OCI-LY1 (cell line): ENCODE results near the gene MBOAT2.

Experiments
- H2AFZ ChIP-seq: fragments of 200-600 bp; sonication (generic), shearing (Covaris generic); 2 replicates; pipeline ENCODE4 v1.6.0; 2014; ENCODE audit warnings: antibody characterized with exemption, mild to moderate bottlenecking, low read length
- H3F3A ChIP-seq: fragments of 200-600 bp; sonication (generic), shearing (Covaris generic); 2 replicates; pipeline ENCODE4 v1.6.0; 2014; ENCODE audit warnings: mild to moderate bottlenecking, antibody characterized with exemption, low read length, moderate library complexity; ENCODE audit not compliant: insufficient read depth
- H3K27ac ChIP-seq: fragments of 200-600 bp; sonication (generic); 2 replicates; pipeline ENCODE4 v1.5.1; 2014; ENCODE audit warnings: low read length, mixed run types, mild to moderate bottlenecking, low read depth; ENCODE audit not compliant: poor library complexity, severe bottlenecking
- H3K27me3 ChIP-seq: fragments of 200-600 bp; sonication (generic); 2 replicates; pipeline ENCODE4 v1.6.0; 2014; ENCODE audit warnings: antibody characterized with exemption, mild to moderate bottlenecking, low read length, moderate library complexity; ENCODE audit not compliant: insufficient read depth
- H3K36me3 ChIP-seq: fragments of 200-600 bp; sonication (generic); 2 replicates; pipeline ENCODE4 v1.6.1; 2014; ENCODE audit warnings: mild to moderate bottlenecking, antibody characterized with exemption, low read length, moderate library complexity, mixed read lengths; ENCODE audit not compliant: insufficient read depth
- H3K4me1 ChIP-seq: fragments of 200-600 bp; sonication (generic); 2 replicates; pipeline ENCODE4 v1.5.1; 2014; ENCODE audit warnings: mild to moderate bottlenecking, low read length, moderate library complexity; ENCODE audit not compliant: insufficient read depth, severe bottlenecking
- H3K4me2 ChIP-seq: fragments of 200-600 bp; sonication (generic), shearing (Covaris generic); 2 replicates; pipeline ENCODE4 v1.6.1; 2014; ENCODE audit warnings: low read length
- H3K4me3 ChIP-seq: fragments of 200-600 bp; sonication (generic); 2 replicates; pipeline ENCODE4 v1.5.1; 2014; ENCODE audit warnings: low read length, low read depth, mild to moderate bottlenecking, mixed read lengths; ENCODE audit not compliant: poor library complexity, severe bottlenecking
- H3K79me2 ChIP-seq: fragments of 200-600 bp; shearing (Covaris generic); 2 replicates; pipeline ENCODE4 v1.6.1; 2016; ENCODE audit warnings: mixed run types, low read length, mixed read lengths; ENCODE audit not compliant: insufficient read depth
- H3K9ac ChIP-seq: fragments of 200-600 bp; sonication (generic), shearing (Covaris generic); 2 replicates; pipeline ENCODE4 v1.6.1; 2014; ENCODE audit warnings: mild to moderate bottlenecking, low read length, mixed read lengths
- H3K9me2 ChIP-seq: fragments of 200-600 bp; sonication (generic), shearing (Covaris generic); 2 replicates; pipeline ENCODE4 v1.6.1; 2014; ENCODE audit warnings: low read depth, mild to moderate bottlenecking, low read length, mixed read lengths
- H3K9me3 ChIP-seq: fragments of 200-600 bp; shearing (Covaris generic); 2 replicates; pipeline ENCODE4 v1.6.1; 2014; ENCODE audit warnings: low read length, mixed read lengths
- H4K20me1 ChIP-seq: fragments of 200-600 bp; sonication (generic), shearing (Covaris generic); 2 replicates; pipeline ENCODE4 v1.6.0; 2016; ENCODE audit warnings: mild to moderate bottlenecking, low read length; ENCODE audit not compliant: insufficient read depth
- EZH2 ChIP-seq: fragments of 200-600 bp; sonication (generic), shearing (Covaris generic); IDR thresholded peaks from 2 replicates; pipeline ENCODE4 v1.8.0; 2017; ENCODE audit warnings: borderline replicate concordance, mixed run types, mild to moderate bottlenecking, antibody characterized with exemption, low read length, moderate library complexity, mixed read lengths
- TF ChIP-seq, protein P1 (sequence below): fragments of 200-600 bp; sonication (generic), shearing (Covaris generic); IDR thresholded peaks from 2 replicates; pipeline ENCODE4 v1.5.1; 2017; ENCODE audit warnings: mild to moderate bottlenecking, antibody characterized with exemption, low read length, moderate library complexity, mixed read lengths

MBOAT2 gene

DNA sequence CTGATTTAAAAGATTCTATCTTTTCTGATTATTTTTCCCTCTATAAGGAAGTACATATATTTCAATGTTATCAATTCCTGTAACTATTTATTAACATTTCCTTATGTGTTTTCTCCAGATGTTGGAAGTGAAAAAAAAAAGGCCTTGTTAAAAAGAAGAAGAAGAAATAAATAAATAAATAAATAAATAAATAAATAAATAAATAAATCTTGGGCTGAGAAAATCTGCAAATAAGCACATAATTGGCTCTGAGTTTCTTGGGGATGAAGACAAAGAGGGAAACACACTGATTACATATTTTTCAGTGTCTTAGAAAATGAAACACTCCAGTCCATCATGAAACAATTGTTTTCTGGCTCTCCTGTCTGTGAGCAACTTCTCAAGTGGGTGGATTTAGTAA lies 21.1 kb upstream of the MBOAT2 start:
- no peaks in the 10 kb centered on the region for H3K36me3 ChIP-seq
- H3K9me3 ChIP-seq = no peaks in the 10 kb centered on the region
- no peak overlapping the region for H3K9ac ChIP-seq
- no peak overlapping the region for H3K27ac ChIP-seq
- no peaks in the 10 kb centered on the region for H3K79me2 ChIP-seq
- H3K27me3 ChIP-seq = no peaks in the 10 kb centered on the region
- H2AFZ ChIP-seq = no peak overlapping the region
- H4K20me1 ChIP-seq = no peaks in the 10 kb centered on the region
- TF ChIP-seq, protein P1, sequence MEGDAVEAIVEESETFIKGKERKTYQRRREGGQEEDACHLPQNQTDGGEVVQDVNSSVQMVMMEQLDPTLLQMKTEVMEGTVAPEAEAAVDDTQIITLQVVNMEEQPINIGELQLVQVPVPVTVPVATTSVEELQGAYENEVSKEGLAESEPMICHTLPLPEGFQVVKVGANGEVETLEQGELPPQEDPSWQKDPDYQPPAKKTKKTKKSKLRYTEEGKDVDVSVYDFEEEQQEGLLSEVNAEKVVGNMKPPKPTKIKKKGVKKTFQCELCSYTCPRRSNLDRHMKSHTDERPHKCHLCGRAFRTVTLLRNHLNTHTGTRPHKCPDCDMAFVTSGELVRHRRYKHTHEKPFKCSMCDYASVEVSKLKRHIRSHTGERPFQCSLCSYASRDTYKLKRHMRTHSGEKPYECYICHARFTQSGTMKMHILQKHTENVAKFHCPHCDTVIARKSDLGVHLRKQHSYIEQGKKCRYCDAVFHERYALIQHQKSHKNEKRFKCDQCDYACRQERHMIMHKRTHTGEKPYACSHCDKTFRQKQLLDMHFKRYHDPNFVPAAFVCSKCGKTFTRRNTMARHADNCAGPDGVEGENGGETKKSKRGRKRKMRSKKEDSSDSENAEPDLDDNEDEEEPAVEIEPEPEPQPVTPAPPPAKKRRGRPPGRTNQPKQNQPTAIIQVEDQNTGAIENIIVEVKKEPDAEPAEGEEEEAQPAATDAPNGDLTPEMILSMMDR = no peak
- TF ChIP-seq EZH2 = no peak
- no peaks in the 10 kb centered on the region for H3F3A ChIP-seq
- H3K4me1 ChIP-seq = no peaks in the 10 kb centered on the region
- H3K9me2 ChIP-seq = no peaks in the 10 kb centered on the region
- H3K4me2 ChIP-seq = no peak overlapping the region
- H3K4me3 ChIP-seq = no peak overlapping the region

DNA sequence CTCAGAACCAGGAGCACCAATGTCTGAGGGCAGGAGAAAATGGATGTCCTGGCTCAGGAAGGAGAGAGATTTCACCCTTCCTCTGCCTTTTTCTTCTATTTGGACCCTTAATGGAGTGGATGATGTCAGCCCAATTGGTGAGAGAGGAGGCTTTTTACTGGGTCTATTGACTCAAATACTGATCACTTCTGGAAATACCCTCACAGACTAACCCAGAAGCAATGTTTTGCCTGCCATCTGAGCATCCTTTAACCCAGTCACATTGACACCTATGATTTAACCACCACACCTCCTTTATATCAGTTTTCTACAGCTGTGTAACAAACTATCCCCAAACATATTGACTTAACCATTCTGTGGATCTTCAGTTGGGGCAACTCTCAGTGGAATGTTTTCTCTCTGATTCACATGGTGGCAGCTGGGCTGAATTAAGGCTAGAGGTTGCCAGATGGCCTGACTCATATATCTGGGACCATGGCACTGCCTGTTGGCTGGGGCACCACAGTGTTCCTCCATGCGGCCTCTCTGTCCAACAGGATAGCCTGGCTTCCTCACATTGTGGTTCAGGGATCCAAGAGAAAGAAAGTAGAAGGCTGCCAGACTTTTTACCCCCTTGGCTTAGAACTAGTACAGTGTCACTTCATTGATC lies 18.2 kb upstream of the MBOAT2 start:
- no peak overlapping the region for H3K9ac ChIP-seq
- no peak overlapping the region for H3K4me3 ChIP-seq
- H3K27me3 ChIP-seq = no peaks in the 10 kb centered on the region
- H3K4me1 ChIP-seq = no peaks in the 10 kb centered on the region
- H3K36me3 ChIP-seq = no peaks in the 10 kb centered on the region
- no peaks in the 10 kb centered on the region for H3K9me3 ChIP-seq
- H3K4me2 ChIP-seq = no peak overlapping the region
- H2AFZ ChIP-seq = no peak overlapping the region
- no peak overlapping the region for H3K27ac ChIP-seq
- H4K20me1 ChIP-seq = no peaks in the 10 kb centered on the region
- no peaks in the 10 kb centered on the region for H3F3A ChIP-seq
- H3K79me2 ChIP-seq = no peaks in the 10 kb centered on the region
- no peak for TF ChIP-seq EZH2
- no peaks in the 10 kb centered on the region for H3K9me2 ChIP-seq

DNA sequence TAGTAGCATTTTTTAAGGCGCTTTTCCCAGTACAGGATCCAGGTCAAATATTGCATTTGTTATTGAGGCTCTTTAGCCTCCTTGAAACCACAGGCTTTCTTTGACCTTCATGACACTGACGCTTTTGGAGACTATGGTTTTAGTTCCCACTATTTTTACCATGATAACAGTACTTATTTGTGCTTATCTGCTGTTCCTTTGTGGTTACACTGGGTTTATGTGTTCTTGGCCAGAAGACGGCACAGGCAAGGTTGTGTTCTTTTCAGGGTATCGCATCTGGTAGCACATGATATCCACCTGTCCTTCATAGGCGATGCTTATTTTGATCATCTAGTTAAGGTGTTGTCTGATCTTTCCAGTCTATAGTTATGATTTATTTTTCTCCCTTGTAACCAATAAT lies 16.8 kb upstream of the MBOAT2 start:
- H3K9ac ChIP-seq = no peak overlapping the region
- H3K27me3 ChIP-seq = no peaks in the 10 kb centered on the region
- no peak overlapping the region for H3K27ac ChIP-seq
- H4K20me1 ChIP-seq = no peaks in the 10 kb centered on the region
- TF ChIP-seq EZH2 = no peak
- TF ChIP-seq, protein P1 = no peak
- H3K4me1 ChIP-seq = no peaks in the 10 kb centered on the region
- no peaks in the 10 kb centered on the region for H3K9me2 ChIP-seq
- no peak overlapping the region for H3K4me3 ChIP-seq
- no peaks in the 10 kb centered on the region for H3K79me2 ChIP-seq
- no peaks in the 10 kb centered on the region for H3K36me3 ChIP-seq
- H3K4me2 ChIP-seq = no peak overlapping the region
- H2AFZ ChIP-seq = no peak overlapping the region
- H3F3A ChIP-seq = no peaks in the 10 kb centered on the region
- no peaks in the 10 kb centered on the region for H3K9me3 ChIP-seq

DNA sequence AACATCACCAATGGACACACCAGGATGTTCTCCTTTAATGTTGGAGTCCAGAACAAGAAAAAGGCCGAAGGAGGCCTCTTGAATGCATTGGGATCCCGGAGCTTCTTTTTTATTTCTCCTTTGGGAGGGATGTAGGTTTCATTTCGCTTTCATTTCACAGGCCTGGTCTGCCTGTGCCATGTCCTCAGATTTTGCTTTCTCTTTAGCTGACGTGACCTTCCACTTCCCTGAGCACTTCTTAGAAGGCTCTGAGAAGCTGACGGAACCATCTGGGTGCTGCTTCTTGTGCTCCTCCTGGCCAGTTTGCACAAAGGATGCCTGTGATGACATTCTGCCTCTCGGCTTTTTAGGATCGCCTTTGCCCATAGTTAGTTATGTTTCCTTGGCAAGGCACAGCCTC lies 15.1 kb upstream of the MBOAT2 start:
- H3K9ac ChIP-seq = no peak overlapping the region
- no peaks in the 10 kb centered on the region for H3K9me2 ChIP-seq
- H4K20me1 ChIP-seq = no peaks in the 10 kb centered on the region
- TF ChIP-seq EZH2 = no peak
- TF ChIP-seq, protein P1 = no peak
- no peaks in the 10 kb centered on the region for H3K27me3 ChIP-seq
- H3K79me2 ChIP-seq = no peaks in the 10 kb centered on the region
- H3K36me3 ChIP-seq = no peaks in the 10 kb centered on the region
- H3K9me3 ChIP-seq = no peaks in the 10 kb centered on the region
- H2AFZ ChIP-seq = no peak overlapping the region
- no peaks in the 10 kb centered on the region for H3F3A ChIP-seq
- H3K4me1 ChIP-seq = no peaks in the 10 kb centered on the region
- no peak overlapping the region for H3K4me3 ChIP-seq
- no peak overlapping the region for H3K4me2 ChIP-seq
- no peak overlapping the region for H3K27ac ChIP-seq
